ENCODE measurements around the gene SH3RF2. TPM values are rescaled to one million over a fixed set of nuclear protein-coding genes. Genes with fewer than 3 reads are reported as not detected.

The SH3RF2 gene
- total RNA-seq, 2 donors from 2014 or later = not detected

DNA sequence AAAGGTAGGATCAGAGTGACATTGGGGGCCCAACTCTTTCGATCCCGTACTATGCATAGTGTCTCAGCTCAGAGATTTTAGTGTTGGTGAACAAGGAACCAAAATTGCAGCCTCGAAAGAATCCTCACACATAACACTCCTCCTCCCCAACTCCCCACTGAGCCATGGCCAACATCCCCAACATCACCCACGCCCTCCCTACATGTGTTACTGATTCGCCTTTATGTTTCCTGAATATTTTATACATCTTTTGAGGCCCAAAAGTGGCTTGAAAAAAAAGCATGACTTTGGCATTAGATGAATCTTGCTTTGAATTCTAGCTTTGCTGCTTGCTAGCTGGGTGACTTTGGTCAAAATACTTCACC is 123.8 kb downstream of the SH3RF2 start:
- DNase-seq (ENCODE audit: low spot score in 2 of 2) = no peak
- Mint-ChIP-seq H3K9me3 (no peaks in the 10 kb centered on the region), H3K36me3 (no peaks in the 10 kb centered on the region), H3K27ac (no peak overlapping the region)
- ATAC-seq = no peak

GRCh38 chr5:146066968-146067367 is 130.6 kb downstream of the SH3RF2 start:
- DNase-seq (ENCODE audit: low spot score in 2 of 2) = no peak

GRCh38 chr5:146068206-146068605 is 131.8 kb downstream of the SH3RF2 start:
- ATAC-seq (no peak), DNase-seq (ENCODE audit: low spot score in 2 of 2) (no peak)
- Mint-ChIP-seq H3K36me3 (no peaks in the 10 kb centered on the region), H3K9me3 (no peaks in the 10 kb centered on the region), H3K27ac (no peak overlapping the region)

More at GRCh38 chr5:146066968-146067367, 130.6 kb downstream of the SH3RF2 start:
- no peak for ATAC-seq
- Mint-ChIP-seq H3K27ac (no peak overlapping the region), H3K9me3 (no peaks in the 10 kb centered on the region), H3K36me3 (no peaks in the 10 kb centered on the region)

DNA sequence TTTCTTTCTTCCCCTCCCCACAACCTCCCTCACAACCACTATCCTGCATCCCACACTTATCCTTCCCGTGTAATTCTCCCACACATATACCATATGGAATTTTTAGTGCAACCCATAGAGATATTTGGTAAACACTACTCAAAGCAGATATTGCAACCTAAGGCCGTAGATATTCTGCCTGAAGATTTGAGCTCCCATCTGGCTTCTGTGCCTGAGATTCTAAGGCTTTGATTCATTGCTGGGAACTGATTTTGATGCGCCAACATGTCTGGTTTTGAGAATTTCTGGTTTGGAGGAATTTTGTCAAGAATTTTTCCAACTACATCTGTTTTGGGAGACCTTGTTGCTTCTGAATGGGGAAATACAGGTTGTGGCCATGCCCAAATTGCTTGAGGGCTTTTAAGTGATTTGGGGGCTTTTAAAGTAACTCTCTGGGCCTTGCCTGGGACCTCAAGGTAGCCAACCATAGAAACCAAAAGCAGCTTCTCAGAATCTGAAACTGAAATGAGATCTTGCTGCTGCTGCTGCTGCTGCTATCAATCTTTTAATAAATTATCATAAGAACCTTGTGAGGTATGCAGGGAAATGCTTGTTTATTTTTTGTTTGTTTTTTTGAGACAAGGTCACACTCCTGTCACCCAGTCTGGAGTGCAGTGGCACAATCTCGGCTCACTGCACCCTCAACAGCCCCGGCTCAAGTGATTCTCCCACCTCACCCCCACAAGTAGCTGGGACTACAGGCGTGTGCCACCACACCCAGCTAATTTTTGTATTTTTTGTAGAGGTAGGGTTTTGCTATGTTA is 132.8 kb downstream of the SH3RF2 start:
- Mint-ChIP-seq H3K27ac (no peak overlapping the region), H3K9me3 (no peaks in the 10 kb centered on the region), H3K36me3 (no peaks in the 10 kb centered on the region)
- no peak for ATAC-seq
- no peak for DNase-seq (ENCODE audit: low spot score in 2 of 2)

DNA sequence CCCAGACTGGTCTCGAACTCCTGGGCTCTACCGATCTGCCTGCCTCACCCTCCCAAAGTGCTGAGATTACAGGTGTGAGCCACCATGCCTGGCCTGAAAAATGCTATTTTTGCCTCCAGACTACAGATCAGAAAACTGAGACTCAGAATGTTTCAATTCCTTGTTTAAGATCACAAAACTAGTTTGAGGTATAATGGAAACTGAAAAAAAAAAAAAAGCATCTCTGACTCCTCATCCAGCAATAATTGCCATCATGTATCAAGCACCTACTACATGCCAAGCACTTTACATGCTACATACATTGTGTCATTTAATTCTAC is 133.4 kb downstream of the SH3RF2 start:
- ATAC-seq (no peak), DNase-seq (ENCODE audit: low spot score in 2 of 2) (no peak)
- Mint-ChIP-seq H3K27ac (no peak overlapping the region), H3K36me3 (no peaks in the 10 kb centered on the region), H3K9me3 (no peaks in the 10 kb centered on the region)

GRCh38 chr5:146070746-146071145 is 134.4 kb downstream of the SH3RF2 start:
- no peak for DNase-seq (ENCODE audit: low spot score in 2 of 2)
- Mint-ChIP-seq H3K36me3 (no peaks in the 10 kb centered on the region), H3K27ac (no peak overlapping the region), H3K9me3 (no peaks in the 10 kb centered on the region)
- no peak for ATAC-seq

DNA sequence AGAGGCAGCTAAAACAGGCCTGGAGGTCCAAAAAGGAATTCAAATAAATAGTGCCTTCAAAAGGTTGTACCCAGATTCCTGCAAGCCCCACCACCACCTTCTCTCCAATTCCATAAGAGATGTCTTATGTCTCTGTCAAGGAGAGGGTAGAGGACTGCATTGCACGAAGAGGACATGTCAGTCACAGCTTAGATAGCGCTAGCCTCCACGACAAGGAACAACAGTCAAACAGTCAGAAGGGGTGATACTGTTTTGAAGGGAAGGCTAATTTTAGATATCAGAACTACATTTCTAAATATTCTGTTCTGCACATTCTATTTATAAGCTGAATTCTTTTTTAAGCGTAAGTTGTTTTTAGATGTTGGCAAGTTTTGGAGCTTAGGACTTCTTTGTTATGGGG is 134.8 kb downstream of the SH3RF2 start:
- no peak for ATAC-seq
- H3K36me3 Mint-ChIP-seq = no peaks in the 10 kb centered on the region
- H3K9me3 Mint-ChIP-seq = no peaks in the 10 kb centered on the region
- H3K27ac Mint-ChIP-seq = no peak overlapping the region
- no peak for DNase-seq (ENCODE audit: low spot score in 2 of 2)

- no peak for DNase-seq (ENCODE audit: low spot score in 2 of 2)
- H3K27ac Mint-ChIP-seq = no peak overlapping the region
- no peaks in the 10 kb centered on the region for H3K9me3 Mint-ChIP-seq
- no peaks in the 10 kb centered on the region for H3K36me3 Mint-ChIP-seq
- ATAC-seq = no peak
Measured at GRCh38 chr5:146072595-146072994, 136.2 kb downstream of the SH3RF2 start.

DNA sequence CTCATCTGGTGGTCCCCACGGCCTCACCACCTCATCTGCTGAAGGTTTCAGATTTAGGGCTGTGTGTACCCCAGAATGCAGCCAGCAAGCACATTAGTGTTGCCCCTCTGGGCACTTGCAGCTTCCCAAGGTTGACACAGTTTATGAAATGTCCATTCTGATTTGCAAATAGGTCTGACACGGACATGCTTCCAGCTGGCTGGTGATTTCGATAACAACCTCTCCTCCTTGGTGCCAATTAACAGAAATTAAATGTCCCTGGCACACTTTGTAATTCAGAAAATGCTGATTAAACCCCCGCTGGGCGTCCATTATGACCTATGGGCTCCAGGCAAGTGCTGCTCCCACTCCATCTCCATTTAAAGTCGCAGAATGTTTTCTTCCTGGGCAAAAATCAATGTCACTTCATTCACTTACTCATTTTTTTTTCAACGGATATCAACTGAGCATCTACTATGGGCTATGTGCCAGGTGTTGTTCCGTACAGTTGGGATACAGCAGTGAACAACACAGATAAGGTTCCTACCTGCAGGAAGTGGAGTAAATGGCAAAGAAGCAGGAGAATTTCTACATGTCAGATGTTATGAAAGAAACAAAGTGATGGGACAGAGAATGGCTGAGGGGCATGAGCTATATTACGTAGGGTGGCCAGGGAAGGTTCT is 137.0 kb downstream of the SH3RF2 start:
- no peak for DNase-seq (ENCODE audit: low spot score in 2 of 2)
- Mint-ChIP-seq H3K36me3 (no peaks in the 10 kb centered on the region), H3K9me3 (no peaks in the 10 kb centered on the region), H3K27ac (no peak overlapping the region)
- ATAC-seq = no peak

DNA sequence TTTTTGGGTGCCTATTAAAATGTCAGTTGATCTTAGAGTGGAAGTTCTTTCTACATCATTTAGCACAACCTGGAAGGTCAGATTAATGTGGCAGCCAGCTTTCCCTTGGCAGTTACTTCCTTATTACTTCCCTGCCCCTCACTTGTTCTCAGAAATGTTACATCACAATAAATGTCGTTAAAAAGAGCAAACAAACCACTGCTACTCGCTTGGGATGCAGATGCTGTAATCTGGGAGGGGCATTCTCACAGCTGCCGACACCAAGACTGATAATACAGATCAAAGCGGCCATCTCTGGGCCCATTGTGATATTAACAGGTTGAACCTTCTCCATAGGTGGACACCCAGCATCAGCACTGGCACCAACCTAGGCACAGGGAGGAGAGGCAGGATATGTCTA is 139.7 kb downstream of the SH3RF2 start:
- H3K9me3 Mint-ChIP-seq = no peaks in the 10 kb centered on the region
- H3K36me3 Mint-ChIP-seq = no peaks in the 10 kb centered on the region
- no peak overlapping the region for H3K27ac Mint-ChIP-seq
- DNase-seq (ENCODE audit: low spot score in 2 of 2) (no peak), ATAC-seq (no peak)

DNA sequence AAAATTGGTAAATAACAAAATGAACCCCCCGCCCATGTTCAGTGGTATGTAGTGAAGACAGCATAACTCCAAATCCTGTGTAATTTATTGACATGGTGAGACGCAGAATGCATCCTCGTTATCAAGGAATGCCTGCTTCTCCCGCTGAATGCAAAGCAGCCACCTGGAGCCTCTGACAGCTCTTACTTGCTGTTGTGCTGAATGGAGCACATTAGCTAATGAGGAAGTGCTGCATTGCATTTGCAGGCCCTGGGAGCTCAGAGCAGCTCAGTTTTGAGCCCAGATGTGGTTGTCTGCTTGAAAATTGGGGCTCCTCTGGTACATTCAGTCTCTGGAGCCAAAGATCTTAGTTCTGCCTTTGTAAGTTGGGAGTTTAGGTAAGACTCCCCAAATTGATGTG is 140.1 kb downstream of the SH3RF2 start:
- no peak for ATAC-seq
- Mint-ChIP-seq H3K9me3 (no peaks in the 10 kb centered on the region), H3K27ac (no peak overlapping the region), H3K36me3 (no peaks in the 10 kb centered on the region)
- DNase-seq (ENCODE audit: low spot score in 2 of 2) = no peak

- no peak for DNase-seq (ENCODE audit: low spot score in 2 of 2)
- Mint-ChIP-seq H3K36me3 (no peaks in the 10 kb centered on the region), H3K9me3 (no peaks in the 10 kb centered on the region), H3K27ac (no peak overlapping the region)
- ATAC-seq = peak in 1 of 2 donors; percentile 41
Measured at GRCh38 chr5:146078566-146078965, 142.2 kb downstream of the SH3RF2 start.

DNA sequence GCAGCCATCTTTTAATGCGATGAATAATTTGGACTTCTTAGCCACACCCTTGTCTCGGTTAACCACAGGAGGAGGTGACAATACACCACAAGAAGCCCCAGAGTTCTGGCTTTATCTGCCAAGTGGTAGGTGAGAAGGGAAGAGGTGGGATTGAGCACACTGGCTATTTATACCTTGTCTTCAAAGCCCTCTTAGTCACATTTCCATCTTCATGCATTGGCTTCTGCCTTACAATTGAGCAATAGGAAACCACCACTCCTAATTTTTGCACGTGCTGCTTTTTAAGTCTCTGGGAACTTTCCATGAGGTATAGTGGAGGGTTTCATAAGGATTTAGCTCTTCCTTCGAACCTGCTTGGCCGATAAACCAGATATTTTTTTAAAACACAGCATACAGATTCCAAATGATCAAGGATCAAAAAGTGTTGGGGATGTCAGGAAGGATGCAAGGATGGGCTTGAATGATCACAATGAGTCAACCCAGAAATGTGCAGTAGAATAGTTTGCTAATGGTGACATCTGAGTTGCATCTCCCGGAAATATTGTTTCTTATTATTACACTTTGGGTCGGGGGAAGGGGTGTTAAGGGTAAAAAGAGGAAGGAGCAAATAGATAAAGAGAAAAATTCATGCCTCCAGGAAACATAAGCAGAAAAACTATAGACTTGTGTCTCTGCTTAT is 143.5 kb downstream of the SH3RF2 start:
- DNase-seq (ENCODE audit: low spot score in 2 of 2) (no peak), ATAC-seq (peak; percentile 69 to 73)
- Mint-ChIP-seq H3K27ac (no peak overlapping the region), H3K9me3 (no peaks in the 10 kb centered on the region), H3K36me3 (no peaks in the 10 kb centered on the region)

GRCh38 chr5:146081556-146081955 is 145.2 kb downstream of the SH3RF2 start:
- H3K36me3 Mint-ChIP-seq = no peaks in the 10 kb centered on the region
- H3K27ac Mint-ChIP-seq = no peak overlapping the region
- no peak for DNase-seq (ENCODE audit: low spot score in 2 of 2)
- no peaks in the 10 kb centered on the region for H3K9me3 Mint-ChIP-seq
- no peak for ATAC-seq

DNA sequence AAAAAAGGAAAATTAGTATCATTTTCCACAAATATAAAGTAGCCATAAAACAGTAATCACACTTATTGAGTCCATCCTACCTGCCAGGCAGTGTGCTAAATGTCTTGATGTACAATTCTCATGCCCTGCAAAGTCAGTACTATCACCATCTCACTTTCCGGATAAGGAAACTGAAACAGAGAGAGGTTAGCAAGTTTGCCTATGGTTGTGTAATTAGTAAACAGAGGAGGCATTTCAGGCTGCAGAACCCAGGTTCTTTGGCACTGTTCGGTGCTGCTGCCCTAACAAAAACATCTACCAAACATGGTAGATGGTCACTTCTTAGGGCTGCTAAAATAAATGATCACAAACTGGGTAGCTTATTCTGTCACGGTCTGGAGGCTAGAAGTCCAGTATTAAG is 146.4 kb downstream of the SH3RF2 start:
- peak in 1 of 2 donors; percentile 24 for ATAC-seq
- Mint-ChIP-seq H3K27ac (no peak overlapping the region), H3K9me3 (no peaks in the 10 kb centered on the region), H3K36me3 (no peaks in the 10 kb centered on the region)
- no peak for DNase-seq (ENCODE audit: low spot score in 2 of 2)

- H3K27ac Mint-ChIP-seq = no peak overlapping the region
- H3K36me3 Mint-ChIP-seq = no peaks in the 10 kb centered on the region
Measured at GRCh38 chr5:146084376-146084775, 148.0 kb downstream of the SH3RF2 start.

GRCh38 chr5:146088098-146088497 is 151.7 kb downstream of the SH3RF2 start:
- Mint-ChIP-seq H3K9me3 (no peaks in the 10 kb centered on the region), H3K27ac (no peak overlapping the region), H3K36me3 (no peaks in the 10 kb centered on the region)
- ATAC-seq (no peak), DNase-seq (ENCODE audit: low spot score in 2 of 2) (no peak)

More at GRCh38 chr5:146084376-146084775, 148.0 kb downstream of the SH3RF2 start:
- DNase-seq (ENCODE audit: low spot score in 2 of 2) (no peak), ATAC-seq (no peak)
- H3K9me3 Mint-ChIP-seq = no peaks in the 10 kb centered on the region

- DNase-seq (ENCODE audit: low spot score in 2 of 2) (no peak), ATAC-seq (no peak)
- Mint-ChIP-seq H3K36me3 (no peaks in the 10 kb centered on the region), H3K9me3 (no peaks in the 10 kb centered on the region), H3K27ac (no peak overlapping the region)
Measured at GRCh38 chr5:146089287-146089686, 152.9 kb downstream of the SH3RF2 start.
